Smooth muscle cell (in vitro differentiated cells): ENCODE results near the gene PCDHA10. TPM values are rescaled to one million over a fixed set of nuclear protein-coding genes. Genes with fewer than 3 reads are reported as not detected.
"Not testable (repeated sequence)": the region's sequence is repeated elsewhere in the genome, so short reads cannot be mapped to it uniquely, and the experiment has no call there.

Experiments used
- DNase-seq: peaks from one replicate; lab custom pipeline; 2025; ENCODE audit not compliant: unreplicated experiment; lab: John Stamatoyannopoulos, UW
- H2AFZ ChIP-seq: fragments of 200-600 bp; sonication (generic); 2 replicates; pipeline ENCODE4 v1.6.0; 2016; ENCODE audit warnings: antibody characterized with exemption, low read depth, mild to moderate bottlenecking
- H3F3A ChIP-seq: fragments of 200-600 bp; sonication (generic); 2 replicates; pipeline ENCODE4 v1.6.0; 2017; ENCODE audit warnings: antibody characterized with exemption, low read depth
- H3K27ac ChIP-seq: fragments of 200-600 bp; sonication (generic); 2 replicates; pipeline ENCODE4 v1.5.1; 2016; ENCODE audit warnings: low read depth, mild to moderate bottlenecking
- H3K27me3 ChIP-seq: fragments of 200-600 bp; sonication (generic); 2 replicates; pipeline ENCODE4 v1.6.1; 2016; ENCODE audit warnings: low read depth, mild to moderate bottlenecking
- H3K36me3 ChIP-seq: fragments of 200-600 bp; sonication (generic); 2 replicates; pipeline ENCODE4 v1.5.1; 2016; ENCODE audit warnings: low read depth
- H3K4me1 ChIP-seq: fragments of 200-600 bp; sonication (generic); 2 replicates; pipeline ENCODE4 v1.5.1; 2016; ENCODE audit warnings: low read depth
- H3K4me2 ChIP-seq: fragments of 200-600 bp; sonication (generic); 2 replicates; pipeline ENCODE4 v1.6.0; 2016; ENCODE audit warnings: mild to moderate bottlenecking
- H3K4me3 ChIP-seq: fragments of 200-600 bp; sonication (generic); 2 replicates; pipeline ENCODE4 v1.5.1; 2016; ENCODE audit warnings: mild to moderate bottlenecking
- H3K79me2 ChIP-seq: fragments of 200-600 bp; sonication (generic); 2 replicates; pipeline ENCODE4 v1.6.0; 2016; ENCODE audit warnings: low read depth, mild to moderate bottlenecking
- H3K9ac ChIP-seq: fragments of 200-600 bp; sonication (generic); 2 replicates; pipeline ENCODE4 v1.6.0; 2016; ENCODE audit warnings: low read depth
- H3K9me3 ChIP-seq: fragments of 200-600 bp; sonication (generic); replicated peaks from 2 replicates; pipeline ENCODE4 v1.5.1; 2016; ENCODE audit warnings: low read depth
- H4K20me1 ChIP-seq: fragments of 200-600 bp; sonication (generic); 2 replicates; pipeline ENCODE4 v1.6.0; 2016; ENCODE audit warnings: low read depth
- CTCF ChIP-seq: fragments of 200-600 bp; sonication (generic); IDR thresholded peaks from 2 replicates; pipeline ENCODE4 v1.5.1; 2017; ENCODE audit warnings: borderline replicate concordance, mild to moderate bottlenecking, antibody characterized with exemption; ENCODE audit not compliant: insufficient read depth, poor library complexity, severe bottlenecking
- WGBS: methylation state at CpG from one replicate; pipeline ENCODE4 v1.1.7; 2016; ENCODE audit warnings: low lambda C conversion rate; 5-methylcytosine and 5-hydroxymethylcytosine counted together
- polyA plus RNA-seq: library from polyadenylated mRNA; unstranded; fragments of >200 nt; fragmentation: Nextera tagmentation; extraction: Ambion mirVana; gene quantifications from 2 replicates; pipeline ENCODE4 v1.2.1, GENCODE V29; 2016
- total RNA-seq: library from RNA; depleted of rRNA; stranded (reverse); fragments of >200 nt; gene quantifications from 2 replicates; pipeline ENCODE4 v1.2.3, GENCODE V29; 2014

The PCDHA10 gene
- total and polyA plus RNA-seq, 2 experiments from 2014 or later: 10.1 to 16.1 TPM

- H3K79me2 ChIP-seq, H3K27ac ChIP-seq, H3K9me3 ChIP-seq, H3F3A ChIP-seq, H3K4me1 ChIP-seq, H3K36me3 ChIP-seq, H3K27me3 ChIP-seq, DNase-seq, H4K20me1 ChIP-seq: not testable (repeated sequence)
- WGBS: 53% methylated on average over 41 of the region's 48 CpGs
- peak within 1 kb of the TSS; percentile 79 for H3K4me2 ChIP-seq
- peak; percentile 13 for TF ChIP-seq CTCF
- H3K9ac ChIP-seq: peak within 1 kb of the TSS; percentile 34
- peak within 1 kb of the TSS; percentile 72 for H2AFZ ChIP-seq
- peak within 1 kb of the TSS; percentile 48 for H3K4me3 ChIP-seq
Observed at GRCh38 chr5:140848139-140849102, 7.3 kb upstream of the PCDHA10 start, which contains the start of gene PCDHA9. Gene PCDHA9 (plus strand): TSS chr5:140848382. CDS start chr5:140848496, 114 bp downstream.

- H3K4me2 ChIP-seq, H3K36me3 ChIP-seq, H2AFZ ChIP-seq, H4K20me1 ChIP-seq, H3K27ac ChIP-seq, H3K4me3 ChIP-seq, H3K9me3 ChIP-seq, H3K27me3 ChIP-seq, H3K79me2 ChIP-seq, H3K9ac ChIP-seq, H3F3A ChIP-seq, DNase-seq, H3K4me1 ChIP-seq: not testable (repeated sequence)
- 98% methylated on average over 83 of the region's 101 CpGs for WGBS
Observed at GRCh38 chr5:140849831-140850634, 5.7 kb upstream of the PCDHA10 start.

GRCh38 chr5:140857177-140857986 is 1.7 kb downstream of the PCDHA10 start:
- Histone ChIP-seq H2AFZ (no peak overlapping the region), H3F3A (no peaks in the 10 kb centered on the region), H3K4me1 (peaks cover 13% of the 10 kb centered on the region), H3K9me3 (no peaks in the 10 kb centered on the region), H3K9ac (no peak overlapping the region), H3K27me3 (no peaks in the 10 kb centered on the region), H3K27ac (no peak overlapping the region), H4K20me1 (no peaks in the 10 kb centered on the region), H3K4me2 (no peak overlapping the region), H3K36me3 (peaks cover 3% of the 10 kb centered on the region), H3K4me3 (no peak overlapping the region), H3K79me2 (peaks cover 24% of the 10 kb centered on the region)
- WGBS: 98% methylated on average over 84 of the region's 94 CpGs
- no peak for DNase-seq
- no peak for TF ChIP-seq CTCF

- no peak for TF ChIP-seq CTCF
- no peak overlapping the region for H2AFZ ChIP-seq
- H3K4me1 ChIP-seq: peaks cover 13% of the 10 kb centered on the region
- H3K9me3 ChIP-seq: no peaks in the 10 kb centered on the region
- H3F3A ChIP-seq: no peaks in the 10 kb centered on the region
- no peak overlapping the region for H3K27ac ChIP-seq
- H4K20me1 ChIP-seq: no peaks in the 10 kb centered on the region
- H3K4me3 ChIP-seq: no peak overlapping the region
- no peak for DNase-seq
- peaks cover 3% of the 10 kb centered on the region for H3K36me3 ChIP-seq
- no peaks in the 10 kb centered on the region for H3K27me3 ChIP-seq
- H3K9ac ChIP-seq: no peak overlapping the region
- WGBS: 99% methylated on average over 22 of the region's 22 CpGs
- H3K4me2 ChIP-seq: peak overlapping the region; percentile 70
- H3K79me2 ChIP-seq: peaks cover 24% of the 10 kb centered on the region
Observed at GRCh38 chr5:140857987-140858240, 2.2 kb downstream of the PCDHA10 start.
